HG03469 (cell line): ENCODE data around the gene CARMIL3.
A peak's percentile ranks its signal among the peaks of the same experiment; 100 is the strongest.

Experiments
- ATAC-seq: cut with Tn5 transposase; IDR thresholded peaks from one replicate; pipeline ENCODE4 v1.9.1; 2021; ENCODE audit warnings: mild to moderate bottlenecking, moderate library complexity, moderate number of reproducible peaks; ENCODE audit not compliant: unreplicated experiment

CARMIL3 gene

GRCh38 chr14:24113801-24114531, 62.2 kb downstream of the CARMIL3 start:
- ATAC-seq: peak; percentile 10

- ATAC-seq: peak; percentile 74
Observed at GRCh38 chr14:24114532-24115421, 63.0 kb downstream of the CARMIL3 start, which contains the start of the genes DCAF11 and NRL. TSS of gene DCAF11 (plus strand) at chr14:24114777. CDS start at chr14:24115595, 818 bp downstream. TSS of gene NRL (minus strand) at chr14:24114949. CDS start at chr14:24082848, 32,101 bp downstream.

GRCh38 chr14:24115422-24116127, 63.8 kb downstream of the CARMIL3 start:
- ATAC-seq: no peak

GRCh38 chr14:24116128-24116814, 64.5 kb downstream of the CARMIL3 start:
- no peak for ATAC-seq

- ATAC-seq: no peak
Observed at GRCh38 chr14:24117179-24117578, 65.4 kb downstream of the CARMIL3 start.
